B cell (primary cell): ENCODE results near the gene ABCC1. TPM values are rescaled to one million over a fixed set of nuclear protein-coding genes. Genes with fewer than 3 reads are reported as not detected.
"Not testable (repeated sequence)": the region's sequence is repeated elsewhere in the genome, so short reads cannot be mapped to it uniquely, and the experiment has no call there.

Experiments
- ATAC-seq: fragments of 200-7000 bp; cut with Tn5 transposase; one replicate; pipeline ENCODE4 v1.10.0; 2021; ENCODE audit warnings: low read depth, mild to moderate bottlenecking, moderate number of reproducible peaks, moderate library complexity
- CTCF ChIA-PET: fragments of 350-600 bp; sonication (Branson Sonifier 250); formaldehyde crosslinking; loops from one replicate; lab custom pipeline; 2021; ENCODE audit warnings: antibody characterized with exemption, inconsistent platforms; lab: Charles Lee
- POLR2A ChIA-PET: fragments of 350-600 bp; sonication (Branson Sonifier 250); formaldehyde crosslinking; loops from one replicate; lab custom pipeline; 2021; ENCODE audit warnings: antibody characterized with exemption; lab: Charles Lee
- DNase-seq: peaks from one replicate; pipeline ENCODE4 v3.0.0; 2013
- H2AFZ ChIP-seq: 2 replicates; pipeline ENCODE4 v1.6.1; 2012; ENCODE audit warnings: mild to moderate bottlenecking, low read depth, low read length; ENCODE audit not compliant: insufficient read depth, poor library complexity, severe bottlenecking
- H3K27ac ChIP-seq, 2 donors: 1 replicate in 1 of 2; 2 replicates in 1 of 2; pipeline ENCODE4 v1.5.1; 2012 to 2013; ENCODE audit warnings: low read length in 2 of 2, mild to moderate bottlenecking in 2 of 2, moderate library complexity in 1 of 2
- H3K27me3 ChIP-seq, 4 experiments: fragments of 200-600 bp in 1 of 4; sonication (generic) in 1 of 4; replicated peaks in 1 of 4; 1 replicate in 2 of 4; 2 replicates in 2 of 4; pipeline versions ENCODE4 v1.6.1 to v1.7.0; 2013 to 2016; ENCODE audit warnings: low read length in 3 of 4, mild to moderate bottlenecking in 2 of 4, mixed read lengths in 1 of 4, moderate library complexity in 1 of 4; ENCODE audit not compliant: insufficient read depth in 4 of 4, control insufficient read depth in 3 of 4; ENCODE audit errors: control extremely low read depth in 1 of 4
- H3K36me3 ChIP-seq, 2 experiments: replicated peaks in 1 of 2; 1 replicate in 1 of 2; 2 replicates in 1 of 2; pipeline versions ENCODE4 v1.6.1 to v1.7.1; 2013; ENCODE audit warnings: low read length in 1 of 2; ENCODE audit not compliant: insufficient read depth in 2 of 2, control insufficient read depth in 1 of 2; ENCODE audit errors: control extremely low read depth in 1 of 2, extremely low read depth in 1 of 2
- H3K4me1 ChIP-seq, 2 donors: fragments of 200-600 bp in 1 of 2; sonication (generic) in 1 of 2; 1 replicate in 1 of 2; 2 replicates in 1 of 2; pipeline versions ENCODE4 v1.5.1 to v1.6.1; 2013 to 2017; ENCODE audit warnings: low read length in 2 of 2; ENCODE audit not compliant: control insufficient read depth in 2 of 2, insufficient read depth in 2 of 2
- H3K4me2 ChIP-seq: replicated peaks from 2 replicates; pipeline ENCODE3; 2012; ENCODE audit warnings: mild to moderate bottlenecking, low read depth, low read length; ENCODE audit not compliant: poor library complexity, severe bottlenecking
- H3K4me3 ChIP-seq, 5 experiments: fragments of 200-600 bp in 1 of 5; sonication (generic) in 1 of 5; 1 replicate in 3 of 5; 2 replicates in 2 of 5; pipeline versions ENCODE4 v1.5.1 to v1.7.0; 2011 to 2016; ENCODE audit warnings: low read length in 4 of 5, mild to moderate bottlenecking in 4 of 5, low read depth in 2 of 5, control low read depth in 1 of 5, moderate library complexity in 1 of 5; ENCODE audit not compliant: insufficient read depth in 1 of 5; ENCODE audit errors: control extremely low read depth in 1 of 5, extremely low read depth in 1 of 5
- H3K79me2 ChIP-seq: fragments of 200-600 bp; sonication (generic); one replicate; pipeline ENCODE4 v1.6.0; 2016; ENCODE audit warnings: low read length; ENCODE audit not compliant: control insufficient read depth, insufficient read depth
- H3K9ac ChIP-seq: fragments of 200-600 bp; sonication (generic); 2 replicates; pipeline ENCODE4 v1.6.1; 2017; ENCODE audit warnings: mild to moderate bottlenecking, low read length, moderate library complexity
- H3K9me3 ChIP-seq, 3 donors: one replicate each; pipeline versions ENCODE4 v1.6.1 to v1.7.1; 2013; ENCODE audit warnings: low read length in 2 of 3; ENCODE audit not compliant: control insufficient read depth in 2 of 3, insufficient read depth in 1 of 3; ENCODE audit errors: control extremely low read depth in 1 of 3
- H4K20me1 ChIP-seq: 2 replicates; pipeline ENCODE4 v1.6.0; 2012; ENCODE audit warnings: mild to moderate bottlenecking, low read length; ENCODE audit not compliant: insufficient read depth, control insufficient read depth, poor library complexity, severe bottlenecking
- H3K27ac Mint-ChIP-seq: one replicate; pipeline ENCODE4 v1.8.0; 2021; ENCODE audit warnings: mixed read lengths
- H3K27me3 Mint-ChIP-seq: one replicate; pipeline ENCODE4 v1.8.0; 2021; ENCODE audit warnings: mixed read lengths
- H3K4me1 Mint-ChIP-seq: one replicate; pipeline ENCODE4 v1.8.0; 2021; ENCODE audit warnings: mixed read lengths
- H3K4me3 Mint-ChIP-seq: one replicate; pipeline ENCODE4 v1.8.0; 2021; ENCODE audit warnings: mixed read lengths
- H3K9me3 Mint-ChIP-seq: one replicate; pipeline ENCODE4 v1.8.0; 2022; ENCODE audit warnings: mixed read lengths; ENCODE audit not compliant: insufficient read depth
- CTCF ChIP-seq: fragments of 200-600 bp; IDR thresholded peaks from one replicate; pipeline ENCODE4 v1.8.0; 2022; ENCODE audit warnings: antibody characterized with exemption, mild to moderate bottlenecking
- EZH2 ChIP-seq: IDR thresholded peaks from 2 replicates; pipeline ENCODE4 v1.6.1; 2012; ENCODE audit warnings: borderline replicate concordance, low read depth, mild to moderate bottlenecking, moderate library complexity, low read length; ENCODE audit not compliant: insufficient read depth, poor library complexity, severe bottlenecking
- WGBS: methylation state at CpG from one replicate; pipeline ENCODE4 v1.1.5; 2013; ENCODE audit warnings: missing lambda C conversion rate; ENCODE audit not compliant: insufficient coverage; 5-methylcytosine and 5-hydroxymethylcytosine counted together
- intact Hi-C: fragments of 100-400 bp; cut with micrococcal nuclease; formaldehyde crosslinking; loops from one replicate; pipeline ENCODE4 v1.10.0; 2022
- polyA plus RNA-seq: library from polyadenylated mRNA; depleted of rRNA; stranded (reverse); fragments of >200 nt; gene quantifications from 2 replicates; pipeline ENCODE4 v1.2.3, GENCODE V29; 2012
- total RNA-seq, 2 donors: library from RNA; stranded (reverse); fragments of 120-200 nt in 1 of 2; gene quantifications; 1 replicate in 1 of 2; 2 replicates in 1 of 2; pipeline versions ENCODE4 v1.2.3 to v1.2.4, GENCODE V29; 2013 to 2022

Gene ABCC1
- total and polyA plus RNA-seq, 2 donors (not counting 1 experiment from before 2014, with no cell fraction given): 21.8 to 73.0 TPM

- Mint-ChIP-seq H3K9me3 (peaks cover 25% of the 10 kb centered on the region), H3K4me3 (no peak overlapping the region), H3K4me1 (peaks cover 13% of the 10 kb centered on the region), H3K27me3 (no peaks in the 10 kb centered on the region), H3K27ac (no peak overlapping the region)
- TF ChIP-seq EZH2 (no peak), CTCF (no peak)
- H3K4me3 ChIP-seq: no peak overlapping the region
- H3K79me2 ChIP-seq: peaks cover 100% of the 10 kb centered on the region
- 90% methylated on average over 2 of the region's 3 CpGs for WGBS
- H3K9me3 ChIP-seq: peaks cover 4 to 48% (median 37%) of the 10 kb centered on the region in 3 donors
- H3K27ac ChIP-seq: no peak overlapping the region
- H3K9ac ChIP-seq: no peak overlapping the region
- H3K36me3 ChIP-seq: peaks cover 5 to 20% of the 10 kb centered on the region in 2 experiments
- no peak for DNase-seq
- CTCF ChIA-PET: no interaction called here
- intact Hi-C loops: no loop called here
- H3K4me2 ChIP-seq: no peak overlapping the region
- no peaks in the 10 kb centered on the region for H3K4me1 ChIP-seq
- ATAC-seq: no peak
- H4K20me1 ChIP-seq: peaks cover 50% of the 10 kb centered on the region
- POLR2A ChIA-PET: no interaction called here
- no peaks in the 10 kb centered on the region for H3K27me3 ChIP-seq
- H2AFZ ChIP-seq: no peak overlapping the region
Observed at GRCh38 chr16:15981382-15981781, 32.0 kb downstream of the ABCC1 start.

DNA sequence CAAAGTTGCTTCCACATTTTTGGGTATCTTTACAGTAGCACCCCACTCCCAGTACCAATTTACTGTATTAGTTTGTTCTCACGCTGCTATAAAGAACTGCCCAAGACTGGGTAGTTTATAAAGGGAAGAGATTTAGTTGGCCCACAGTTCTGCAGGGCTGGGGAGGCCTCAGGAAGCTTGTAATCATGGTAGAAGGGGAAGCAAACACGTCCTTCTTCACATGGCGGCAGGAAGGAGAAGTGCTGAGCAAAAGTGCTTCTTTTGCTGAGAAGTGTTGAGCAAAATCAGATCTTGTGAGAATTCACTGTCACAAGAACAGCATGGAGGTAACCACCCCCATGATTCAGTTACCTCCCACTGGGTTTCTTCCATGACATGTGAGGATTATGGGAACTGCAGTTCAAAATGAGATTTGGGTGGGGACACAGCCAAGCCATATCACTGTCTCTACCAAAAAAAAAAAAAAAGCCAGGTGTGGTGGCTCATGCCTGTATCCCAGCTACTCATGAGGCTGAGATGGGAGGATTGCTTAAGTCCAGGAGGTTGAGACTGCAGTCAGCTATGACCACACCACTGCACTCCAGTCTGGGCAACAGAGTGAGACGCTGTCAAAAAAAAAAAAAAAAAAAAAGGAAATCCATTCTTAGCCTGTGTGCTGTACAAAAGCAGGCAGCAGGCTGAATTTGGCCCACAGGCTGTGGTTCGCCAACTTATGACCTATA is 32.9 kb downstream of the ABCC1 start:
- H3K27ac ChIP-seq, POLR2A ChIA-PET, H3K4me1 ChIP-seq, DNase-seq, H3K27ac Mint-ChIP-seq, H3K4me2 ChIP-seq, H3K4me3 Mint-ChIP-seq, H3K4me3 ChIP-seq, ATAC-seq, H2AFZ ChIP-seq, H3K27me3 Mint-ChIP-seq, H3K27me3 ChIP-seq, H3K9ac ChIP-seq, intact Hi-C loops: not testable (repeated sequence)
- Histone ChIP-seq H3K79me2 (peaks cover 100% of the 10 kb centered on the region), H4K20me1 (peaks cover 45% of the 10 kb centered on the region), H3K9me3 (peaks cover 4 to 48% (median 37%) of the 10 kb centered on the region in 3 donors), H3K36me3 (peaks cover 3 to 20% of the 10 kb centered on the region in 2 experiments)
- H3K4me1 Mint-ChIP-seq: peaks cover 19% of the 10 kb centered on the region
- no CpG with 5 or more reads among the region's 5 CpGs for WGBS
- H3K9me3 Mint-ChIP-seq: peaks cover 25% of the 10 kb centered on the region
- CTCF ChIA-PET: interaction anchor here (0.6 kb wide), 1 partner anchor 31 kb away, joined by 4 read pairs; no protein-coding TSS in a partner anchor
